IMR-90 (cell line): ENCODE results near the gene LMTK2. TPM values are rescaled to one million over a fixed set of nuclear protein-coding genes. Genes with fewer than 3 reads are reported as not detected.

ENCODE experiments used
- ATAC-seq: fragments of 200-7000 bp; cut with Tn5 transposase; 2 replicates; pipeline ENCODE4 v1.9.1; 2020; ENCODE audit warnings: low read depth, mild to moderate bottlenecking, moderate library complexity
- BruUV-seq: library from RNA; stranded (reverse); fragments of 400-500 nt; replicated peaks from 2 replicates; lab custom pipeline; 2021; lab: Mats Ljungman, UMichigan
- CTCF ChIA-PET: fragments of 300-600 bp; formaldehyde crosslinking; extraction: SDS; loops from one replicate; lab custom pipeline; 2021; ENCODE audit warnings: antibody characterized with exemption; lab: Yijun Ruan, JAX
- POLR2A ChIA-PET: fragments of 300-600 bp; sonication (Branson Sonifier 250); formaldehyde crosslinking; loops from one replicate; lab custom pipeline; 2022; ENCODE audit warnings: antibody characterized with exemption; ENCODE audit not compliant: unreplicated experiment; lab: Charles Lee
- DNase-seq: peaks from one replicate; pipeline ENCODE4 v3.0.0; 2013
- H2AFZ ChIP-seq: replicated peaks from 2 replicates; pipeline ENCODE3; 2013; ENCODE audit warnings: low read length, mild to moderate bottlenecking; ENCODE audit not compliant: poor library complexity
- H2AK5ac ChIP-seq: 2 replicates; pipeline ENCODE4 v1.6.1; 2013; ENCODE audit warnings: low read depth, low read length, inconsistent platforms
- H2AK9ac ChIP-seq: replicated peaks from 2 replicates; pipeline ENCODE3; 2013; ENCODE audit warnings: mild to moderate bottlenecking, low read depth, low read length, moderate library complexity; ENCODE audit not compliant: poor library complexity
- H2BK120ac ChIP-seq: 2 replicates; pipeline ENCODE4 v1.6.1; 2013; ENCODE audit warnings: low read depth, low read length, inconsistent platforms
- H2BK15ac ChIP-seq: 3 replicates; pipeline ENCODE4 v1.6.1; 2013; ENCODE audit warnings: low read depth, low read length, inconsistent platforms
- H2BK20ac ChIP-seq: 2 replicates; pipeline ENCODE4 v1.6.1; 2013; ENCODE audit warnings: low read depth, mild to moderate bottlenecking, inconsistent platforms, low read length, moderate library complexity
- H2BK5ac ChIP-seq: 2 replicates; pipeline ENCODE4 v1.6.1; 2013; ENCODE audit warnings: mild to moderate bottlenecking, low read depth, low read length, inconsistent platforms; ENCODE audit not compliant: poor library complexity, severe bottlenecking
- H3K14ac ChIP-seq: replicated peaks from 2 replicates; pipeline ENCODE4 v1.6.1; 2013; ENCODE audit warnings: low read depth, low read length, inconsistent platforms
- H3K18ac ChIP-seq: 2 replicates; pipeline ENCODE4 v1.6.1; 2013; ENCODE audit warnings: low read depth, low read length, control low read depth
- H3K23ac ChIP-seq: 2 replicates; pipeline ENCODE4 v1.6.1; 2013; ENCODE audit warnings: low read depth, low read length, inconsistent platforms
- H3K27ac ChIP-seq: 2 replicates; pipeline ENCODE4 v1.5.1; 2013; ENCODE audit warnings: mild to moderate bottlenecking, control low read depth, low read length; ENCODE audit not compliant: insufficient read depth
- H3K27me3 ChIP-seq: 2 replicates; pipeline ENCODE4 v1.6.1; 2013; ENCODE audit warnings: low read length; ENCODE audit not compliant: control insufficient read depth, insufficient read depth
- H3K36me3 ChIP-seq: 2 replicates; pipeline ENCODE4 v1.6.1; 2013; ENCODE audit warnings: low read length, mixed read lengths; ENCODE audit not compliant: control insufficient read depth, insufficient read depth
- H3K4ac ChIP-seq: 2 replicates; pipeline ENCODE4 v1.6.1; 2013; ENCODE audit warnings: low read depth, low read length, inconsistent platforms
- H3K4me1 ChIP-seq: 2 replicates; pipeline ENCODE4 v1.6.1; 2013; ENCODE audit warnings: low read length, mixed read lengths; ENCODE audit not compliant: control insufficient read depth, insufficient read depth
- H3K4me2 ChIP-seq: 2 replicates; pipeline ENCODE4 v1.6.1; 2013; ENCODE audit warnings: low read depth, mild to moderate bottlenecking, control low read depth, low read length, moderate library complexity
- H3K4me3 ChIP-seq: 2 replicates; pipeline ENCODE4 v1.5.1; 2013; ENCODE audit warnings: low read depth, mild to moderate bottlenecking, control low read depth, low read length, moderate library complexity; ENCODE audit not compliant: insufficient read depth
- H3K56ac ChIP-seq: 2 replicates; pipeline ENCODE4 v1.6.1; 2013; ENCODE audit warnings: low read length, inconsistent platforms; ENCODE audit not compliant: insufficient read depth; ENCODE audit errors: extremely low read depth
- H3K79me1 ChIP-seq, 2 experiments: 2 replicates each; pipeline ENCODE4 v1.6.1; 2013; ENCODE audit warnings: low read length in 2 of 2, inconsistent platforms in 1 of 2, low read depth in 1 of 2
- H3K9ac ChIP-seq: 2 replicates; pipeline ENCODE4 v1.6.1; 2013; ENCODE audit warnings: low read depth, low read length, control low read depth
- H3K9me1 ChIP-seq: 2 replicates; pipeline ENCODE4 v1.6.1; 2013; ENCODE audit warnings: low read length, inconsistent platforms; ENCODE audit not compliant: insufficient read depth
- H3K9me3 ChIP-seq: 2 replicates; pipeline ENCODE4 v1.6.1; 2013; ENCODE audit warnings: low read length; ENCODE audit not compliant: control insufficient read depth, insufficient read depth
- H4K20me1 ChIP-seq: 2 replicates; pipeline ENCODE4 v1.6.1; 2013; ENCODE audit warnings: low read length, inconsistent platforms; ENCODE audit not compliant: insufficient read depth
- H4K5ac ChIP-seq: 2 replicates; pipeline ENCODE4 v1.6.1; 2013; ENCODE audit warnings: mild to moderate bottlenecking, low read depth, low read length, control low read depth
- H4K8ac ChIP-seq, 2 experiments: 2 replicates each; pipeline ENCODE4 v1.6.1; 2013; ENCODE audit warnings: low read depth in 2 of 2, low read length in 2 of 2, control low read depth in 1 of 2, inconsistent platforms in 1 of 2
- H4K91ac ChIP-seq: 2 replicates; pipeline ENCODE4 v1.6.1; 2013; ENCODE audit warnings: low read depth, low read length, inconsistent platforms; ENCODE audit not compliant: insufficient read depth
- BHLHE40 ChIP-seq: fragments of 150-350 bp; IDR thresholded peaks from 2 replicates; pipeline ENCODE4 v1.6.1; 2016; ENCODE audit warnings: mild to moderate bottlenecking, low read depth, low read length
- CHD1 ChIP-seq: IDR thresholded peaks from 2 replicates; pipeline ENCODE4 v1.6.1; 2012; ENCODE audit warnings: low read depth, low read length, improper control_type of control experiment
- CTCF ChIP-seq: conservative IDR thresholded peaks from 2 replicates; pipeline ENCODE4 v1.5.1; 2012; ENCODE audit warnings: mild to moderate bottlenecking, low read depth, low read length, improper control_type of control experiment
- FOS ChIP-seq: fragments of 150-350 bp; IDR thresholded peaks from 2 replicates; pipeline ENCODE4 v1.6.1; 2016; ENCODE audit warnings: low read depth, low read length
- MAFK ChIP-seq: IDR thresholded peaks from 2 replicates; pipeline ENCODE4 v1.6.1; 2012; ENCODE audit warnings: low read depth, low read length, improper control_type of control experiment
- MAZ ChIP-seq: IDR thresholded peaks from 2 replicates; pipeline ENCODE4 v1.6.1; 2012; ENCODE audit warnings: low read depth, mild to moderate bottlenecking, low read length, improper control_type of control experiment, moderate library complexity, borderline replicate concordance
- POLR2A ChIP-seq: IDR thresholded peaks from 2 replicates; pipeline ENCODE4 v1.6.1; 2012; ENCODE audit warnings: mild to moderate bottlenecking, low read depth, low read length
- RAD21 ChIP-seq: IDR thresholded peaks from 2 replicates; pipeline ENCODE4 v1.6.1; 2012; ENCODE audit warnings: low read length, improper control_type of control experiment
- RCOR1 ChIP-seq: IDR thresholded peaks from 2 replicates; pipeline ENCODE4 v1.6.1; 2012; ENCODE audit warnings: mild to moderate bottlenecking, low read length, improper control_type of control experiment; ENCODE audit not compliant: insufficient replicate concordance
- SMC3 ChIP-seq: fragments of 150-350 bp; IDR thresholded peaks from 2 replicates; pipeline ENCODE4 v1.6.1; 2016; ENCODE audit warnings: low read depth, mild to moderate bottlenecking, antibody characterized with exemption, low read length, moderate library complexity
- WGBS, 2 experiments: methylation state at CpG; one replicate each; pipeline versions ENCODE4 v1.1.5 to v1.1.7; 2013; ENCODE audit warnings: missing lambda C conversion rate in 2 of 2; ENCODE audit not compliant: insufficient read length in 1 of 2; ENCODE audit errors: extremely low coverage in 2 of 2; 5-methylcytosine and 5-hydroxymethylcytosine counted together
- dilution Hi-C: fragments of 300-500 bp; cut with HindIII; formaldehyde crosslinking; loops from one replicate; pipeline ENCODE4 v1.14.3; 2018; ENCODE audit warnings: low sequenced_read_pairs; ENCODE audit not compliant: unreplicated experiment
- in situ Hi-C: fragments of 300-500 bp; cut with MboI; formaldehyde crosslinking; loops from 3 replicates; pipeline ENCODE4 v1.14.3; 2019; ENCODE audit warnings: low sequenced_read_pairs, inconsistent platforms, mixed read lengths
- intact Hi-C: fragments of 100-400 bp; cut with micrococcal nuclease; formaldehyde crosslinking; loops from 2 replicates; pipeline ENCODE4 v1.10.0; 2022
- polyA plus RNA-seq, 3 experiments: library from polyadenylated mRNA; depleted of rRNA; stranded (reverse); fragments of >200 nt; gene quantifications; 2 replicates each; pipeline ENCODE4 v1.2.3, GENCODE V29; 2012; ENCODE audit warnings: low replicate concordance in 1 of 3
- total RNA-seq: library from RNA; depleted of rRNA; stranded (reverse); fragments of >200 nt; gene quantifications from 2 replicates; pipeline ENCODE4 v1.2.3, GENCODE V29; 2012
- TF ChIP-seq, protein P1 (sequence below): fragments of 150-350 bp; IDR thresholded peaks from 2 replicates; pipeline ENCODE4 v1.6.1; 2016; ENCODE audit warnings: low read depth, mild to moderate bottlenecking, low read length, moderate library complexity, borderline replicate concordance

LMTK2 gene
- total and polyA plus RNA-seq, 2 of the 4 experiments (the other 2 are of a cell fraction): 4.4 to 5.0 TPM

- Histone ChIP-seq H4K5ac (no peak overlapping the region), H3K9me1 (0 out of 2 replicates have a peak, but pooled peaks cover 1% of the 10 kb centered on the region), H4K8ac (no peak overlapping the region), H3K4me2 (no peak overlapping the region), H2BK15ac (no peak overlapping the region), H2AK5ac (no peak overlapping the region), H3K4me3 (no peak overlapping the region), H3K4ac (no peak overlapping the region), H2BK120ac (no peak overlapping the region), H3K9me3 (no peaks in the 10 kb centered on the region), H3K79me1 (no peaks in the 10 kb centered on the region), H3K56ac (no peak overlapping the region), H4K20me1 (0 out of 2 replicates have a peak, but pooled peaks cover 2% of the 10 kb centered on the region), H3K14ac (no peak overlapping the region), H3K27me3 (no peaks in the 10 kb centered on the region), H3K18ac (no peak overlapping the region), H3K36me3 (peaks cover 4% of the 10 kb centered on the region; the same call in 1 of the 2 replicates), H3K27ac (no peak overlapping the region), H3K23ac (no peak overlapping the region), H2BK20ac (no peak overlapping the region), H3K4me1 (no peaks in the 10 kb centered on the region), H2AFZ (no peak overlapping the region), H4K91ac (no peak overlapping the region), H2AK9ac (no peak overlapping the region), H2BK5ac (no peak overlapping the region), H3K9ac (no peak overlapping the region)
- CTCF ChIA-PET: interaction anchor here (0.5 to 2.9 kb wide), 21 partner anchors 8 to 154 kb away, joined by 3 to 81 read pairs (median 4); no protein-coding TSS in a partner anchor
- ATAC-seq (peak; percentile 69), DNase-seq (peak; percentile 66)
- no TSS peak for BruUV-seq
- in situ Hi-C loops: loop anchor here (25.0 kb wide), 1 partner anchor 306 kb away; the partner anchor contains the start of gene ASNS
- intact Hi-C loops: loop anchor here (1.0 kb wide), 3 partner anchors 62 to 296 kb away; partner anchors contain the start of genes ASNS and LMTK2
- TF ChIP-seq RAD21 (peak; percentile 86), FOS (no peak), MAZ (no peak), CTCF (peak; percentile 87), SMC3 (peak; percentile 72), POLR2A (peak; percentile 43; the same call in 1 of the 2 replicates), RCOR1 (peak; percentile 24), BHLHE40 (no peak), MAFK (no peak), CHD1 (no peak)
- TF ChIP-seq, protein P1, sequence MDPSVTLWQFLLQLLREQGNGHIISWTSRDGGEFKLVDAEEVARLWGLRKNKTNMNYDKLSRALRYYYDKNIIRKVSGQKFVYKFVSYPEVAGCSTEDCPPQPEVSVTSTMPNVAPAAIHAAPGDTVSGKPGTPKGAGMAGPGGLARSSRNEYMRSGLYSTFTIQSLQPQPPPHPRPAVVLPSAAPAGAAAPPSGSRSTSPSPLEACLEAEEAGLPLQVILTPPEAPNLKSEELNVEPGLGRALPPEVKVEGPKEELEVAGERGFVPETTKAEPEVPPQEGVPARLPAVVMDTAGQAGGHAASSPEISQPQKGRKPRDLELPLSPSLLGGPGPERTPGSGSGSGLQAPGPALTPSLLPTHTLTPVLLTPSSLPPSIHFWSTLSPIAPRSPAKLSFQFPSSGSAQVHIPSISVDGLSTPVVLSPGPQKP: no peak
- POLR2A ChIA-PET: interaction anchor here (0.5 kb wide), 1 partner anchor 147 kb away, joined by 4 read pairs; no protein-coding TSS in a partner anchor
- 56% methylated on average over 3 of the region's 17 CpGs; no CpG with 5 or more reads in 1 of the 2 experiments for WGBS, 2 experiments
- dilution Hi-C loops: no loop called here
These were observed 61.7 kb downstream of the LMTK2 start for GRCh38 chr7:98168181-98168903.
